Measurements from ENCODE around the gene KARS1. TPM values are rescaled to one million over a fixed set of nuclear protein-coding genes. Genes with fewer than 3 reads are reported as not detected.

The KARS1 gene
- total RNA-seq, 1 donor from 2014 or later = 95.9 TPM

GRCh38 chr16:75618780-75619179, 28.7 kb downstream of the KARS1 start:
- H3K4me3 ChIP-seq = no peak overlapping the region
- ATAC-seq (no peak), DNase-seq (no peak)
- H3K9me3 ChIP-seq = no peaks in the 10 kb centered on the region
- H3K4me1 ChIP-seq = peaks cover 26% of the 10 kb centered on the region
- H3K36me3 ChIP-seq = peaks cover 67% of the 10 kb centered on the region
- no peaks in the 10 kb centered on the region for H3K27me3 ChIP-seq (ENCODE audit: low read depth)
- no peak overlapping the region for H3K27ac ChIP-seq
- no peak for TF ChIP-seq CTCF (IDR thresholded peaks at IDR 0.05)
- intact Hi-C loops (cut with DNase I) = no loop called here

GRCh38 chr16:75617121-75617520, 30.3 kb downstream of the KARS1 start:
- H3K27me3 ChIP-seq (ENCODE audit: low read depth) = no peaks in the 10 kb centered on the region
- TF ChIP-seq CTCF (IDR thresholded peaks at IDR 0.05) = no peak
- ATAC-seq = no peak

DNA sequence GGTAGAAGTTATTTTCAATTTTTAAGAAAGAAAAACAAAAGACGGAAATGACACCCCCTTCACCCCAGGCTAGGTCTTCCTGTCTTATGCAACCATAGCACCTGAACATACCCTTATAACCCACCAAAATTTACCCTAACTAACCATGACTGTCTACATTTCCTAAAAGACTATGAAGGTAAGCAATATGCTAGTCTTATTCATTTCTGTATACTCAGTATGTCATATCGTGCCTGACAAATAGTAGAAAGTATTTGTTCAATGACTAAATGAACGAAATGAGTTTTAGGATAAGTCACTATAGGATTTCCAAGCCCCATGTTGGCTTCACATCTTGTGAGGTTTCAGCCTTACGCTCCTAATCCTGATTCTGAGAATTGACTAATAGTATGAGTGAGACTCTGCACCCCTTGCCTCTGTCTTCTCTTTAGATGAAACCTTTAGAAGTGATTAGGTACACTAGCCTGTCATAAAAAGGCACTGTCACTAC, 30.9 kb downstream of the KARS1 start:
- Histone ChIP-seq H3K27ac (no peak overlapping the region), H3K36me3 (peaks cover 89% of the 10 kb centered on the region), H3K4me3 (no peak overlapping the region), H3K27me3 (ENCODE audit: low read depth) (no peaks in the 10 kb centered on the region), H3K4me1 (peaks cover 15% of the 10 kb centered on the region), H3K9me3 (no peaks in the 10 kb centered on the region)
- ATAC-seq = no peak
- intact Hi-C loops (cut with DNase I) = no loop called here
- TF ChIP-seq CTCF (IDR thresholded peaks at IDR 0.05) = no peak
- no peak for DNase-seq

More at GRCh38 chr16:75617121-75617520, 30.3 kb downstream of the KARS1 start:
- H3K27ac ChIP-seq = no peak overlapping the region
- H3K9me3 ChIP-seq = no peaks in the 10 kb centered on the region
- peaks cover 83% of the 10 kb centered on the region for H3K36me3 ChIP-seq
- H3K4me1 ChIP-seq = peaks cover 20% of the 10 kb centered on the region
- H3K4me3 ChIP-seq = no peak overlapping the region
- intact Hi-C loops (cut with DNase I) = no loop called here
- DNase-seq = no peak

GRCh38 chr16:75615619-75616018, 31.8 kb downstream of the KARS1 start:
- intact Hi-C loops (cut with DNase I) = no loop called here
- DNase-seq = no peak
- no peak for TF ChIP-seq CTCF (IDR thresholded peaks at IDR 0.05)
- Histone ChIP-seq H3K27me3 (ENCODE audit: low read depth) (no peaks in the 10 kb centered on the region), H3K27ac (no peak overlapping the region), H3K4me3 (no peak overlapping the region), H3K36me3 (peaks cover 98% of the 10 kb centered on the region), H3K9me3 (no peaks in the 10 kb centered on the region), H3K4me1 (peaks cover 5% of the 10 kb centered on the region)
- ATAC-seq = no peak

GRCh38 chr16:75614066-75614897, 33.2 kb downstream of the KARS1 start:
- no peaks in the 10 kb centered on the region for H3K4me1 ChIP-seq
- H3K27ac ChIP-seq = no peak overlapping the region
- H3K4me3 ChIP-seq = no peak overlapping the region
- ATAC-seq = no peak
- no peaks in the 10 kb centered on the region for H3K9me3 ChIP-seq
- no peak for TF ChIP-seq CTCF (IDR thresholded peaks at IDR 0.05)
- DNase-seq = no peak
- intact Hi-C loops (cut with DNase I) = no loop called here
- H3K36me3 ChIP-seq = peaks cover 98% of the 10 kb centered on the region
- no peaks in the 10 kb centered on the region for H3K27me3 ChIP-seq (ENCODE audit: low read depth)

Measured in lower lobe of right lung (tissue), 2 donors.